GM12878 (cell line): ENCODE data around the gene GRIP2.

Source experiments
- MXI1 ChIP-seq: fragments of 150-350 bp; IDR thresholded peaks from 2 replicates; pipeline ENCODE4 v1.6.1; 2011; ENCODE audit warnings: low read depth, mild to moderate bottlenecking, inconsistent platforms, low read length, improper control_type of control experiment
- POLR2A ChIP-seq: IDR thresholded peaks from 2 replicates; pipeline ENCODE4 v1.6.1; 2011; ENCODE audit warnings: low read depth, mild to moderate bottlenecking, low read length
- TF ChIP-seq, protein P1 (sequence below), 3 experiments: IDR thresholded peaks in 2 of 3; conservative IDR thresholded peaks in 1 of 3; 2 replicates each; pipeline ENCODE4 v1.5.1; 2011; ENCODE audit warnings: low read depth in 3 of 3, low read length in 3 of 3, mild to moderate bottlenecking in 3 of 3, control low read depth in 2 of 3, moderate library complexity in 2 of 3, inconsistent platforms in 1 of 3, mixed read lengths in 1 of 3; ENCODE audit not compliant: control insufficient read depth in 2 of 3, insufficient read depth in 1 of 3; ENCODE audit errors: extremely low read depth in 1 of 3

- no peak for TF ChIP-seq POLR2A
- no peak for TF ChIP-seq MXI1
- TF ChIP-seq, protein P1, sequence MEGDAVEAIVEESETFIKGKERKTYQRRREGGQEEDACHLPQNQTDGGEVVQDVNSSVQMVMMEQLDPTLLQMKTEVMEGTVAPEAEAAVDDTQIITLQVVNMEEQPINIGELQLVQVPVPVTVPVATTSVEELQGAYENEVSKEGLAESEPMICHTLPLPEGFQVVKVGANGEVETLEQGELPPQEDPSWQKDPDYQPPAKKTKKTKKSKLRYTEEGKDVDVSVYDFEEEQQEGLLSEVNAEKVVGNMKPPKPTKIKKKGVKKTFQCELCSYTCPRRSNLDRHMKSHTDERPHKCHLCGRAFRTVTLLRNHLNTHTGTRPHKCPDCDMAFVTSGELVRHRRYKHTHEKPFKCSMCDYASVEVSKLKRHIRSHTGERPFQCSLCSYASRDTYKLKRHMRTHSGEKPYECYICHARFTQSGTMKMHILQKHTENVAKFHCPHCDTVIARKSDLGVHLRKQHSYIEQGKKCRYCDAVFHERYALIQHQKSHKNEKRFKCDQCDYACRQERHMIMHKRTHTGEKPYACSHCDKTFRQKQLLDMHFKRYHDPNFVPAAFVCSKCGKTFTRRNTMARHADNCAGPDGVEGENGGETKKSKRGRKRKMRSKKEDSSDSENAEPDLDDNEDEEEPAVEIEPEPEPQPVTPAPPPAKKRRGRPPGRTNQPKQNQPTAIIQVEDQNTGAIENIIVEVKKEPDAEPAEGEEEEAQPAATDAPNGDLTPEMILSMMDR (IDR thresholded peaks at IDR 0.05 in 2 of 3, conservative IDR thresholded peaks at IDR 0.05 in 1 of 3; ENCODE audit: control insufficient read depth in 2 of 3, extremely low read depth in 1 of 3, insufficient read depth in 1 of 3, low read depth in 3 of 3, low read length in 3 of 3) = no peak
Observed at GRCh38 chr3:14583548-14584091, 43.5 kb upstream of the GRIP2 start.
